Stimulated activated CD8-positive, alpha-beta memory T cell treated with anti-CD3 and anti-CD28 coated beads, Interleukin-15, amount 100 ng/mL, for 48 hours (primary cell): ENCODE data around the gene ANO8.
"Not testable (repeated sequence)": the region's sequence is repeated elsewhere in the genome, so short reads cannot be mapped to it uniquely, and the experiment has no call there.

Experiments
- DNase-seq, 2 donors: peaks; one replicate each; pipeline ENCODE4 v3.0.0-alpha.2; 2020; ENCODE audit warnings: low read depth in 2 of 2

The ANO8 gene

DNA sequence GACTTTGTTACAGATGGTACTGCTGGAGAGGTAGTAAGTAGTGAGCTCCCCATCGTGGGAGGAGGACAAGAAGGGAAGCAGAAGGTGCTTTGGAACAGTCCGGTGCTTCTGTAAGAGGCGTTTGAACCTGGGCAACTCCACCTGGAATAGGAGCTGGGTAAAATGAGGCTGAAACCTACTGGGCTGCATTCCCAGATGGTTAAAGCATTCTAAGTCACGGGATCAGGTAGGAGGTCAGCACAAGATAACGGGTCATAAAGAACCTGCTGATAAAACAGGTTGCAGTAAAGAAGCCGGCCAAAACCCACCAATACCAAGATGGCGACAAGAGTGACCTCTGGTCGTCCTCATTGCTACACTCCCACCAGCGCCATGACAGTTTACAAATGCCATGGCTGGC lies 47.9 kb downstream of the ANO8 start:
- DNase-seq = no peak

DNA sequence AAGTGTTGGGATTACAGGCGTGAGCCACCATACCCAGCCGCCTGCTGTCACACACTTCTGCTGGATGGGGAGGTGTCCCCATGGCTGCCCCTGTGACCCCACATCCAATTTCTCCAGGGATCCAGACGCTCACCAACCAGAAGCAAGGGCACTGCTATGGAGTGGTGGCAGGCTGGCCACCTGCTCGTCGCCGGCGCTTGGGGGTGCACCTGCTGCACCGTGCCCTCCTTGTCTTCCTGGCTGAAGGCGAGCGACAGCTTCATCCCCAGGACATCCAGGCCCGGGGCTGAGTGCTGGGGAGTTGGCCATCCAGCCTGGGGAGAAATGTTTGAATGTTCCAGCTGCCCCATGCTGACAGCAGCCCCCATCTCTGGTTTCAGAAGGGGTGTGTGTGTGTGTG lies 48.4 kb downstream of the ANO8 start:
- DNase-seq = no peak

DNA sequence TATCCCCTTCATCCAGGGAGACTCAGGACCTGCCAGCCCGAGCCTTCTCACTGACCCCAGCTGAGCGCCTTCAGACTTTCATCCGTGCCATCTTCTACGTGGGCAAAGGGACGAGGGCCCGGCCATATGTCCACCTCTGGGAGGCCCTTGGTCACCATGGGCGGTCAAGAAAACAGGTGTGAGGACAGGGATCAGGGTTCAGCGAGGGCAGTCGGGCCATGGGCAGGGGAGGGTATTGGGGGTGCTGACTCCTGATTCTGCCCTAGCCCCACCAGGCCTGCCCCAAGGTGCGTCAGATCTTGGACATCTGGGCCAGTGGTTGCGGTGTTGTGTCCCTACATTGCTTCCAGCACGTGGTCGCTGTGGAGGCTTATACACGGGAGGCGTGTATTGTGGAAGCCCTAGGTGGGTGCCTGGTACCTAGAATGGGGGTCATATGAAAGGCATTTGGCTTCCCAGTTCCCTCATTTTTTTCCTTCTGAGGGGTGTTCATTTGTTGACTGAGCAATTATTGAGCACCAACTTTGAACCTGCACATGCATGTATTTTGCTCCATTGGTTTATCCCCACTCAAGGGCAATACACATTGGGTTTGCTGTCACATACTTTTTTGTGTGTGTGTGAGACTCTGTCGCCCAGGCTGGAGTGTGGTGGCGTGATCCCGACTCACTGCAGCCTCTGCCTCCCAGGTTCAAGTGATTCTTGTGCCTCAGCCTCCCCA lies 49.1 kb downstream of the ANO8 start:
- DNase-seq = no peak

DNA sequence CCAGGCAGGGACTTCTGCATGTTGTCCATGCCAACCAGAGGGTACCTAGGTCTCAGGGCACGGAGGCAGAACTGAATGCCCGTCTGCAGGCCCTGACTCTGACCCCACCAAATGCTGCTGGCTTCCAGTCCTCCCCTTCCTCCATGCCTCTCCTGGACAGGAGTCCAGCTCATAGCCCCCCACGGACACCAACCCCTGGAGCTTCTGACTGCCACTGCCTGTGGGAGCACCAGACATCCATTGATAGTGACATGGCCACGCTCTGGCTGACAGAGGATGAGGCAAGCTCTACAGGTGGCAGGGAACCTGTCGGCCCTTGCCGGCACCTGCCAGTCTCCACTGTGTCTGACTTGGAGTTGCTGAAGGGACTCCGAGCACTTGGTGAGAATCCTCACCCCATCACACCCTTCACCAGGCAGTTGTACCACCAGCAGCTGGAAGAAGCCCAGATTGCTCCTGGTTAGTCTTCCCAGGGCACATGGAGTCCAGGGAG lies 51.1 kb downstream of the ANO8 start:
- no peak for DNase-seq

DNA sequence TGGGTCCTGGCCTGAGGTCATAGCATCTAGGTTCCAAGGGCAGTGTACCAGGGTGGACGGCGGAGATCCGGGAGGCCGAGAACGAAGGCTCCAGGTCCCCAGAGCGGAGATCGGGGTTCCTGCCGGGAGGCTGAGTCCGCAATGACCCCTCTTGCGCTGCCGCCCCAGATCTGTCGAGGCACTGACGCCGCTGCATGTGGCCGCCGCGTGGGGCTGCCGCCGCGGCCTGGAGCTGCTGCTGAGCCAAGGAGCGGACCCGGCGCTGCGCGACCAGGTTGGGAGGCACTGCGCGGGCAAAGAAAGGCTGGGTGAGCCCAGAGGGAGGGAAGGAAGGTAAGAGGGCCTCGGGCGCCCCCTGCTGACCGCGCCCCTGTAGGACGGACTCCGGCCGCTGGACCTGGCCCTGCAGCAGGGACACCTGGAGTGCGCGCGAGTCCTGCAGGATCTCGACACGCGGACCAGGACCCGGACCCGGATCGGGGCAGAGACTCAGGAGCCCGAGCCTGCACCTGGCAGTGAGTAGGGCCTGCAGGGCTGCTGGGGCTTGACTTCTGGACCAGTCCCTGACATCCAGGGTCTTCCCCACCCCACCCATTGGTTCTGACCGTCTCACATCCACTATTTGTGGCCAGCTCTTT lies 52.0 kb downstream of the ANO8 start:
- peak; percentile 68 to 70 for DNase-seq

DNA sequence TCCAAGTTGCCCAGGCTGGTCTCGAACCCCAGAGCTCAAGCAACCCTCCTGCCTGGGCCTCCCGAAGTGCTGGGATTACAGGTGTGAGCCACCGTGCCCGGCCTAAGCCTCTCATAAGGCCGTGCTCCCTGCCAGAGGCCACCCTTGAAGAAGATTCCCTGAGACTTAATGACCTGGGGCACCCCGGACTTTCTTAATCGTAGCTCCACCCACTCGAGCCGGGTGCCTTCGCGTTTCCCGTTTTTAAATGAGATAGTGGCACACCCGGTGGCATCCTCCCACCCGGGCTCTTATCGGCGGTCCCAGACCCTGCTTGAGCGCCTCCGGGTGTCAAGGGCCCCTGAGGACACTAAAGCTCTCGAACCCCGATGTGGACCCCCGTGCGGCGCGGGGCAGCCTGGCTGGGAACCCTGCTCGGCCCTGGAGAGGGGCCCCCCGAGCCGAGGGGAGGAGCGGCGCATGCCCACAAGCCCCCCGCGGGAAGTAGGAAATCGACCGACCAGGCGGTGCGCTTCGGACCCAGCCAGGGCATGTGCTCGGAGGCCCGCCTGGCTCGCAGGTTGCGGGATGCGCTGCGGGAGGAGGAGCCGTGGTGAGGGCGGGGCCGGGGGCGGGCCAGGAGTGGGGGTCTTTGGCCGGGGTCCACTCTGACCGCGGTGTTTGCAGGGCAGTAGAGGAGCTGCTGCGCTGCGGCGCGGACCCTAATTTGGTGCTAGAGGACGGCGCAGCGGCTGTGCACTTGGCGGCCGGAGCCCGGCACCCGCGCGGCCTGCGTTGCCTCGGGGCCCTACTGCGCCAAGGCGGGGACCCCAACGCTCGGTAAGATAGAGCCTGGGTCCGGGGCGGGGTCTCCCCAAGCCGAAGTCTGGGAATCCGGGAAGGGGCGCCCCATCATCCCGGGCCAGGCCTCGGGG lies 53.0 kb downstream of the ANO8 start, which contains the start of gene ANKLE1:
Gene ANKLE1 (plus strand): TSS at position 511 of the 914 bp plus-strand sequence. CDS start 20 bp downstream, at position 531.
- DNase-seq = peak; percentile 31 to 58

DNA sequence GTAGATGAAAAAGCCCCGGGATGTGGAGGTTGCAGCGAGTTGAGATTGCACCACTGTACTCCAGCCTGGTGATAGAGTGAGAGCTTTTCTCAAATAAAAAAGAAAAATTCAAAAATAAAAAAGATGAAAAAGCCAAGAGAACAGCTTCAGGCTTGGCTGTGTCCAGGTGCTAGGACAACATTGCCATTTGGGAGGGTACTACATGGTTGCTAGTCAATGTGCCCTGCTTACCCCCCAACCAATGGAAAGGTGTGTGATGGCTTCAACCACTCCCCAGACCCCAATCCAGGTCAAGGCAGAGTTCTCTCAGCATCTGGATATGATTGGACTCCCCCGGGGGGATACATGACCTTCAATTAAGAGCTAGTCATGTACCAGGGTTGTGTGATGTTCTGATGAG lies 55.2 kb downstream of the ANO8 start:
- DNase-seq = no peak

DNA sequence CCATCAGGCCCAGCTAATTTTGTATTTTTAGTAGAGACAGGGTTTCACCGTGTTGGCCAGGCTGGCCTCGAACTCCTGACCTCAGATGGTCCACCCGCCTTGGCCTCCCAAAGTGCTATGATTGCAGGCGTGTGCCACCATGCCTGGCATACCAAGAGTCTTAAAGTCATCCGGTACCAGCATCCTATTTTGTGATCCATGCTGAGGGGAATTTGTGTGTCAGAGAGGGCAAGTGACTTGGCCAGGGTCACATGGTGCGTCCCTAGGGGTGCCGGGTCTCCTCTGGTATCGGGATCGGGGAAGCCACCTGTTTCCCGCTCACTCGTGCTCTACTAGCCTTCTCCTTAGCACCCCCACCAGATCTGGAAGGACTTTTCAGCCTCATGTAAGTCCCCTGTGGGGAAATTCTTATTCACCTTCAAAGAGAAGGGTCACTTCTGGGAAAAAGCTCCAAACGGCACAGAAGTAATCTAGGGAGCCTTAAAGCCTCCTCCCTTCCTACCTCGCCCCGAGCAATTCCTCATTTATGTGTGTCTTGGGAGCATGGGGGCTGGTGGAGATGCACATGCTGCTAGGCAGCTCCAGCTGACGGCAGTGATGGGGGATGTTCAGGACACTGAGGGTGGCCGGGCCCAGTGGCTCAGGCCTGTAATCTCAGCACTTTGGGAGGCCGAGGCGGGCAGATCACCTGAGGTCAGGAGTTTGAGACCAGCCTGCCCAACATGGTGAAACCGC lies 59.0 kb downstream of the ANO8 start:
- no peak for DNase-seq

DNA sequence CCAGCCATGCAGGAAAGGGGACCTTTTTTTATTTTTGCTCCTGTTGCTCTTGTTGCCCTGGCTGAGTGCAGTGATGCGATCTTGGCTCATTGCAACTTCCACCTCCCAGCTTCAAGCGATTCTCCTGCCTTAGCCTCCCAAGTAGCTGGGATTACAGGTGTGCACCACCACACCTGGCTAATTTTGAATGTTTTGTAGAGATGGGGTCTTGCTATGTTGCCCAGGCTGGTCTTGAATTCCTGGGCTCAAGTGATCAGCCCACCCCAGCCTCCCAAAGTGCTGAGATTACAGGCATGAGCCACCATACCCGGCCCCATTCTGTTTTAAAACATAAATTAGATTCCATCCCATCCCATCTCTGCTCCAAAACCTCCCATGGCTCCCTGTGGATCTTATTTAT lies 59.8 kb downstream of the ANO8 start:
- not testable (repeated sequence) for DNase-seq
